Osteoblast (primary cell): ENCODE results near the gene SH3PXD2B. TPM values are rescaled to one million over a fixed set of nuclear protein-coding genes. Genes with fewer than 3 reads are reported as not detected.
"Not testable (repeated sequence)": the region's sequence is repeated elsewhere in the genome, so short reads cannot be mapped to it uniquely, and the experiment has no call there.

Experiments
- DNase-seq: peaks from one replicate; pipeline ENCODE4 v3.0.0; 2011; ENCODE audit warnings: low spot score, mixed read lengths; ENCODE audit not compliant: insufficient read length; ENCODE audit errors: missing footprints
- H2AFZ ChIP-seq: 2 replicates; pipeline ENCODE4 v1.6.0; 2011; ENCODE audit warnings: mild to moderate bottlenecking, low read length
- H3K27ac ChIP-seq: 2 replicates; pipeline ENCODE4 v1.5.1; 2011; ENCODE audit warnings: mild to moderate bottlenecking, low read depth, low read length, moderate library complexity
- H3K27me3 ChIP-seq: 2 replicates; pipeline ENCODE4 v1.6.0; 2012; ENCODE audit warnings: mild to moderate bottlenecking, control low read depth, inconsistent platforms, low read length, moderate library complexity; ENCODE audit not compliant: insufficient read depth
- H3K36me3 ChIP-seq: 2 replicates; pipeline ENCODE4 v1.5.1; 2011; ENCODE audit warnings: mild to moderate bottlenecking, low read length, control low read depth, moderate library complexity; ENCODE audit not compliant: insufficient read depth
- H3K4me1 ChIP-seq: 2 replicates; pipeline ENCODE4 v1.5.1; 2011; ENCODE audit warnings: mild to moderate bottlenecking, low read length, control low read depth, moderate library complexity; ENCODE audit not compliant: insufficient read depth
- H3K4me2 ChIP-seq: 2 replicates; pipeline ENCODE4 v1.6.0; 2011; ENCODE audit warnings: mild to moderate bottlenecking, low read length; ENCODE audit not compliant: insufficient read depth
- H3K4me3 ChIP-seq: fragments of 200-600 bp; sonication (generic); 3 replicates; pipeline ENCODE4 v1.5.1; 2012; ENCODE audit warnings: mild to moderate bottlenecking, low read length, inconsistent platforms; ENCODE audit not compliant: insufficient read depth
- H3K79me2 ChIP-seq: 2 replicates; pipeline ENCODE4 v1.6.0; 2012; ENCODE audit warnings: mild to moderate bottlenecking, low read length, control low read depth, inconsistent platforms; ENCODE audit not compliant: insufficient read depth
- H3K9me3 ChIP-seq: 2 replicates; pipeline ENCODE4 v1.5.1; 2011; ENCODE audit warnings: low read depth, low read length, control low read depth
- H4K20me1 ChIP-seq: 2 replicates; pipeline ENCODE4 v1.6.0; 2012; ENCODE audit warnings: mild to moderate bottlenecking, low read length, control low read depth; ENCODE audit not compliant: insufficient read depth
- CTCF ChIP-seq: IDR thresholded peaks from 2 replicates; pipeline ENCODE4 v1.5.1; 2011; ENCODE audit warnings: mild to moderate bottlenecking, low read depth, low read length, moderate library complexity; ENCODE audit errors: extremely low read depth
- total RNA-seq: library from RNA; depleted of rRNA; stranded (reverse); fragments of >200 nt; gene quantifications from 2 replicates; pipeline ENCODE4 v1.2.3, GENCODE V29; 2012

SH3PXD2B gene
- total RNA-seq, 1 donor: 58.3 TPM

DNA sequence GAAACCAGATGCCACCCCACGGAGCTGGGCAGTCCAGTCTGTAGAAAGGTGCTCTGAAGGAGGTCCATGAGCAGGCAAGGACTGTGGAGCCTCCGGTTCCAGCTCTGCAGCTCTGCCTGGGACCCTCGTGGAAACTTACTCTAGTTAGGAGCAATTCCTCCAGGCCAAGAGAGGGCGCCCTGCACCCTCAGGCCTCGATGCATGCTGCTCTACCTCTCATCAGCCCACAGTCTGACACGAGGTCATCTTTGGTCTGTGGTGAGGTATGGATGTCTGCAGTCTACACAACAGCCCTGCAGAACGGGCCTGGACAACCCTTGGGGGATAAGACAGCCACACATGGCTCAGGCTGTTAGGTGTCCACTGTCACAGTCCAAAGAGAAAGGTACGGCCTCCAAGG lies 120.1 kb downstream of the SH3PXD2B start:
- peak; percentile 16 for TF ChIP-seq CTCF
- Histone ChIP-seq H3K4me3 (no peak overlapping the region), H3K4me1 (no peaks in the 10 kb centered on the region), H2AFZ (no peak overlapping the region), H4K20me1 (peaks cover 3% of the 10 kb centered on the region), H3K4me2 (no peak overlapping the region), H3K27ac (no peak overlapping the region), H3K79me2 (no peaks in the 10 kb centered on the region), H3K36me3 (peaks cover 38% of the 10 kb centered on the region), H3K27me3 (no peaks in the 10 kb centered on the region), H3K9me3 (no peaks in the 10 kb centered on the region)
- no peak for DNase-seq

DNA sequence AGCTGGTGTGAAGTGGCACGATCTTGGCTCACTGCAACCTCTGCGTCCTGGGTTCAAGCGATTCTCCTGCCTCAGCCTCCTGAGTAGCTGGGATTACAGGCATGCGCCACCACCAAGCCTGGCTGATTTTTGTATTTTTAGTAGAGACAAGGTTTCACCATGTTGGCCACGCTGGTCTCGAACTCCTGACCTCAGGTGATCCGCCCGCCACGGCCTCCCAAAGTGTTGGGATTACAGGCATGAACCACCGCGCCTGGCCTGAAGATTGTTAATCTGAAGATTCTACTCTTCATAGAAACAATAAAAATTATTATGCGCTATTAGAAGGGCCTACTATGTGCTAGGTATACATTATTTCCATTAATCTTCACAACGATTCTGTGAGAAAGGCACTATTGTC lies 127.4 kb downstream of the SH3PXD2B start:
- DNase-seq, H3K4me3 ChIP-seq, H3K4me2 ChIP-seq, H3K36me3 ChIP-seq, H3K27ac ChIP-seq, H3K4me1 ChIP-seq, H2AFZ ChIP-seq, H4K20me1 ChIP-seq, H3K9me3 ChIP-seq, H3K79me2 ChIP-seq, H3K27me3 ChIP-seq: not testable (repeated sequence)

DNA sequence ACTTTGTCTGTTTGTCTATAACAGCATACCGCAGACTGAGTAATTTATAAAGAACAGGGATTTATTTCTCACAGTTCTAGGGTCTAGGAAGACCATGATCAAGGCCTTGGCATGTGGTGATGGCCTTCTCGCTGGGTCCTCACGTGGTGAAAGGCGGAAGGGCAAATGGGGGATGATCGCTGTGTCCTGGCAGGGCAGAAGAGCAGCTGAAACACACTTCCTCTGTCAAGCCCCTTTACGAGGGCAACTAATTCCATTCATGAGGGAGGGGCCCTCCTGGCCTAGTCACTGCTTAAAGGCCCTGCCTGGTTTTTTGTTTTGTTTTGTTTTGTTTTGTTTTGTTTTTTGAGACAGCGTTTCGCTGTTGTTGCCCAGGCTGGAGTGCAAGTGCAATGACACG lies 128.9 kb downstream of the SH3PXD2B start:
- no peaks in the 10 kb centered on the region for H3K27me3 ChIP-seq
- H3K79me2 ChIP-seq: no peaks in the 10 kb centered on the region
- H3K4me2 ChIP-seq: no peak overlapping the region
- no peaks in the 10 kb centered on the region for H4K20me1 ChIP-seq
- no peaks in the 10 kb centered on the region for H3K36me3 ChIP-seq
- no peak overlapping the region for H3K4me3 ChIP-seq
- H2AFZ ChIP-seq: no peak overlapping the region
- no peak for TF ChIP-seq CTCF
- no peak overlapping the region for H3K27ac ChIP-seq
- peaks cover 8% of the 10 kb centered on the region for H3K4me1 ChIP-seq
- DNase-seq: no peak
- H3K9me3 ChIP-seq: no peaks in the 10 kb centered on the region

GRCh38 chr5:172322028-172322965 lies 132.0 kb downstream of the SH3PXD2B start:
- no peak overlapping the region for H3K4me3 ChIP-seq
- H3K36me3 ChIP-seq: no peaks in the 10 kb centered on the region
- peaks cover 13% of the 10 kb centered on the region for H3K4me1 ChIP-seq
- no peaks in the 10 kb centered on the region for H3K27me3 ChIP-seq
- no peak for DNase-seq
- H3K27ac ChIP-seq: no peak overlapping the region
- no peaks in the 10 kb centered on the region for H3K9me3 ChIP-seq
- H4K20me1 ChIP-seq: no peaks in the 10 kb centered on the region
- no peaks in the 10 kb centered on the region for H3K79me2 ChIP-seq
- TF ChIP-seq CTCF: no peak
- H2AFZ ChIP-seq: peak overlapping the region; percentile 75
- peak overlapping the region; percentile 24 for H3K4me2 ChIP-seq
